Suppressor macrophage treated with lipopolysaccharide for 4 hours (primary cell): ENCODE measurements around the gene C5.
"Not testable (repeated sequence)": the region's sequence is repeated elsewhere in the genome, so short reads cannot be mapped to it uniquely, and the experiment has no call there.

Source experiments
- DNase-seq: peaks from one replicate; pipeline ENCODE4 v3.0.0-alpha.2; 2020

Gene C5

GRCh38 chr9:120977321-120977720, 72.8 kb downstream of the C5 start:
- no peak for DNase-seq

DNA sequence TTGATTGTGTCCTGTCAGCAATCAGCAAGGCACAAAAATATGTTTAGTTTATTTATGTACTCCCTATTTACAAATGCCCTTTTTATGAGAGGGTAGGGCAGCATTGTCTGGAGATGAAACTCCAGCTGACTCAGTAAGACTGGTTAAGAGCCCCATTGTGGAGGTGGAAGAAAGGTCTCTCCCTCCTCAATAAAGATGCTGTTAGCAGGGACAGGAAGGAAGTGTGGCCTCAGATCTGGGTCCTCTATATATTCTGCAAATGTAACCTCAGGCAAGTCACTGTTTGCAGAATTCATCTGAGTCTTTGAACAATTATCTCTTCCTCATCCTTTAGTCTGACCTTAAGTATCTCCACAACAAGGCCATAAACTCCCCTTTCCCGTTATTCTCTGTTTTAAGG, 75.2 kb downstream of the C5 start:
- no peak for DNase-seq

DNA sequence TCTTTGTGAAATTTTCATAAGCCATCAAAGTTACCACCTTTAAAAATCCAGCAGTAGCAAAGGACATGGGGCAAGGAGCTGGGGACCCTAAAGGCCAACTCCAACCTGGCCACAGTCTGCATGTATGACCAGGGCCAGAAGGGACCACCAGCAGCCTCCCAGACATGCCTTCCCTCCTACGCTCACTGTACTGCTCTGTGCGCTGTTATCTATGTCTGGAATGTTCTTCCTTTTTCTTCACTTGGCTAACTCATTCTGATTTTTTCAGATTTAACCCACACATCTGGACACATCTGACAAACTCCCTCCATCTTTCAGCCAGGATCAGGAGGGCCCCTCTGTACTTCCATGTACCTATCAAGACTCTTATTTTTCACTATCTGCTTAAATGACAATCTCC, 75.9 kb downstream of the C5 start:
- DNase-seq, result no peak

GRCh38 chr9:120971938-120972337, 78.1 kb downstream of the C5 start:
- no peak for DNase-seq

- not testable (repeated sequence) for DNase-seq
These were observed 78.6 kb downstream of the C5 start for GRCh38 chr9:120971471-120971870.

DNA sequence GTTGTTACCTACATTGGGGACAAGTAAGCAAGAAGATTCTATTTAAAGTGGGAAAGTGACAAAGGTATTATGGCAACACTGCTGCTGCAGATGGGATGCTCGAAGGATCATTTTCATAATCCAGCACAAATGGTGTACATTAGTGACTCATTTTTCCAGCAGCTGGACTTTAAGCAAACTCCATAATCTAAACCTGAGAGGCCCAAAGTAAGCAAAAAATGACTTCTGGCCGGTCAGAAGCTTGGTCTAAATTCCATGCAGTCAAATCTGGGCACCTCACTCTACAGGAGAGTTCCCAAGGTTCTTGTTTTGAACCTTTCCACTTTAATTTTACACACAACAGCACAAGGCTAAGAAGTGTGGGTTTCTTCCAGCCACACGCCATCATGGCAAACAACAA, 79.8 kb downstream of the C5 start:
- DNase-seq, result no peak

DNA sequence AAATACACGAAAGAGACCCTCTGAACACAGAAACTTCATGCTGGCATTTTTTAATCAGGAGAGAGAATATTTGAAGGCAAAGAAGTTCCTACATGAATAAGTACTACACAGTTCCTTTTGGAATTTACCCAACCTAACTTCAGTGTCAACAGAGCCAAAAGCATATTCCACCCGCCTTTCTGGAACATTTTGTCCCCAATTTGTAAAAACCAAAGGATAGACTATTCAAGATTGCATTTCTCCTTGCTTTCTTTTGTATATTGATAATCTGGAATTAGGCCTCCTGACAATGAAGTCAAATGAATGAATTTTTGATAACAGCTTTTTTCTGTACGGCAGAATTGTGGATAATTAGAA, 84.1 kb downstream of the C5 start:
- DNase-seq, result no peak

- DNase-seq, result no peak
These were observed 84.6 kb downstream of the C5 start for GRCh38 chr9:120965344-120966012.

DNA sequence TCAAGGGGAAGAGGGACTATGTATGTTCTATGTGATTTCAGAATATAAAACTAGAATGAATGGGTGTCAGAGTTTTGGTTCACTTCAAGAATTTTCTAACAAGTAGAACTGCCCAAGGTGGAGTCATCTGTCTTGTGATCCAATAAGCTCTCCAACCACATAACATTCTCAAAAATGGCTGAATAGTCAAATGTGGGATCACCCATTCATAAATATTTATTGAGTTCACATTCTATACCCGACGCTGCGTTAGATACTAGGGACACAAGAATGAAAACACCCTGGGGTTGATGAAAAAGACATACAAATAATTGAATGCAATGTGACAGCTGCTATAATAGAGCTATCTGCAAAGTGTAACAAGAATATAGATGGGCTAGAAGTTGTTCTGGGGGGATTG, 88.1 kb downstream of the C5 start:
- no peak for DNase-seq

DNA sequence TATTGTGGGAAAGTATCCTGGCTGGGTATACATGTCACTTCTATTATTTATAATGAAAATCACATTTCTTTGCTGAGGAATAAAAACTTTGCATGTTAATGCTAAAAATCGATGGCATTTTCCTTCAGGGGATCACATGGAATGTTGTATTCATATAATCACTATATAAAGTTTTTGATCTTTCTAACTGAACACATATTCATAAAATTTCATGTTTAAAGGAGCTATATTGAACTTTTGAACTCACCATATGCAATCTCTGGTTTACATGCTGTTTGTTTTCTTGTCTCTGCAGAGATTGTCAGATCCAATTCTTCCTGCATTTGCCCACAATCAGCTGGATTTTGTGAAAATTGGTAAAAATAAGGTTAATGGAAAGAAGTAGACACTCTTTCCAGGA, 90.1 kb downstream of the C5 start:
- no peak for DNase-seq

- DNase-seq, result no peak
These were observed 93.2 kb downstream of the C5 start for GRCh38 chr9:120956862-120957261.

GRCh38 chr9:120951960-120952618, 98.0 kb downstream of the C5 start:
- no peak for DNase-seq

DNA sequence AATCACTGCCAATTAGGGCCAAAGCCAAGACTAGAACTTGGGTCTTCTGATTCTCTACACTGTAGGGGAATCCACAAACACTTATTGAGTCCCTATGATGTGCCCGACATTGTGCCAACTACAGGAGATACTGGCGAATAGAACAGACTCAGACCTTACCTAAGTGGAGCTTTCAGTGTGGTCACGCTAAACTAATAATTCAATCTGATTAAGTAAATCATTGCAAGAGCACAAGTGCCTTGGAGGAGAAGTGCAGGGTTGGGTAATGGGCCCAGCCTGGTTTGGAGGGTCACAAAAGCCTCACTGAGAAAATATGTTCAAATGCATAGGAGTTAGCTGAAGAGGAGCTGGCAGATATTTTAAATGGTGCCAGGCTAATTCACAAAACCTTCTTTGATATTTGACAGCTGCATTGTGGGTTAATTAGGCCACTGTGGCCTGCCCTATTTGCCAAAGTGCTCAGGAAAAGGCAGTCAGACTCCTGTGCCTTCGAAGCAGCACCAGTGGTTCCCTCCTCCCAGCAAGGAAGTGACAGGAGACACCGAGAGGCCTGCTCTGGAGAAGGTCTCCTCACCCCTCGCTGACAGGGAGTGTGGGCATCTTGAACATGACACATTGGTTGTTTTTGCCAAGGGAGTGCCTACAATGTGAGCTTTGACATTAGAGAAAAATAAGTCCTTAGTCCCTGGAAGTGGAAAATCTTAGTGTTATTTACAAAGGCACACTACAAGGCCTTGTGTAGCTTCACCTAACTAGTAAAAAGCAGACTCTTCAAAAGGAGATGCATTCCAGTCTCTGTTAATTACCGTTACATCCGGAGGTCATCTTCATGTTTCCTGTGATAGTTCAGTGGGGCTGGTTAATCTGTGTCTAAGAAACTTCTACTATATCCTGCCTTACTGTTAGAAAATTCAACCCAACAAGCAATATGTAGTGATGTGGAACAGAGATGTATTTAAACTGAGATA, 99.4 kb downstream of the C5 start:
- no peak for DNase-seq

DNA sequence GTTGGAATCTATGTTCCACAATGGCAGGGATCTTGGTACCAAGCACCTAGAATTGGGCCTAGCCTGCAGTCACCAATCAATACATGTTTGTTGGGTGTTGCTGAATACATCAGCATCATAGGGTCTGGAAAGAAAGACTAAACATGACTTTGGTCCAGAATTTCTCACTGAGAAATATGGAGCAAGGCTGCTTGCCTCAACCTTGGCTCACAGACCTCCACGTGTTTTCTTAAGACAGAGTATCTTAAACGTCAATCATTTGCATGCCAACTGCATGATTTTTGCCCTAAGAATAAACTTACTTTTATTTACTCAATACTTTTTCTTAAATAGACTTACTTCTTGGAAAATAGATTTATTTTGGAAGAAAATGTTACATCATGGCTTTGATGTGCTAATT, 100.8 kb downstream of the C5 start:
- DNase-seq, result no peak

GRCh38 chr9:120948824-120949223, 101.3 kb downstream of the C5 start:
- no peak for DNase-seq

DNA sequence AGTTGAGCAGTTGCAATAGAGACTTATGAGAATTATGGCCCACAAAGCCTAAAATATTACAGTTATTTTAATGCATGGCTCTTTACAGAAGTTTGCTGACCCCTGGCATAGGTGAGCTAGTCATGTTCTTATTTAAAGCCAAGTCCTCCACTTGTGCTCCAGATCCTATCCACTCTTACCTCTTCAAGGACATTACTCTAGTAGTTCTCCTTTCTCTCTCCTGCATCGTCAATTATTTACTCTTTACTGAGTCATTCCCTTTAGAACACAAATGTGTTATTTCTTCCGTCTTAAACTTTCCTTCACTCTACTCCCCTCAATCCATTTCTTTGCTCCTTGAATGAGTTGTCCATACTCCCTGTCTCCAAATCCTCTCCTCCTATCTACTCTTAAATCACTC, 102.9 kb downstream of the C5 start:
- DNase-seq, result no peak

GRCh38 chr9:120946259-120946658, 103.8 kb downstream of the C5 start:
- DNase-seq, result no peak

GRCh38 chr9:120944948-120945347, 105.1 kb downstream of the C5 start:
- no peak for DNase-seq

DNA sequence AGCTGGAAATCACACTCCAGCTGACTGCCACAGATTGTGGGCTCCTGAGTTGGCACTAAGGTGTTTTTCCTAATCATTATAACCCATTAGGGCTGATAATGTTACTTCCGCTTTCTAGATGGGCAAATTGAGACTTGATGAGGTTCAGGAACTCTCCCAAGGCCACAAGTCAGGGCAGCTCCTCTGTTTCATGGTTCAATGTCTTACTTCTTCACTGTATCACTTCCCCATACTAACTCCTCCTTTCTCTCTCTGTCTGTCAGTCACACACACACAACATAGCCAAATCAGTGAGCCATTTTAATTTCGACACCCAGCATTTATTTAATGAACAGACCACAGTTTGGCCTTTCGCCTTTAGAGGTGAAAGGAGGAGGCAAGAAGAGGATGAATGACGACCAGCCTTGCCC, 105.6 kb downstream of the C5 start:
- peak; percentile 58 for DNase-seq

DNA sequence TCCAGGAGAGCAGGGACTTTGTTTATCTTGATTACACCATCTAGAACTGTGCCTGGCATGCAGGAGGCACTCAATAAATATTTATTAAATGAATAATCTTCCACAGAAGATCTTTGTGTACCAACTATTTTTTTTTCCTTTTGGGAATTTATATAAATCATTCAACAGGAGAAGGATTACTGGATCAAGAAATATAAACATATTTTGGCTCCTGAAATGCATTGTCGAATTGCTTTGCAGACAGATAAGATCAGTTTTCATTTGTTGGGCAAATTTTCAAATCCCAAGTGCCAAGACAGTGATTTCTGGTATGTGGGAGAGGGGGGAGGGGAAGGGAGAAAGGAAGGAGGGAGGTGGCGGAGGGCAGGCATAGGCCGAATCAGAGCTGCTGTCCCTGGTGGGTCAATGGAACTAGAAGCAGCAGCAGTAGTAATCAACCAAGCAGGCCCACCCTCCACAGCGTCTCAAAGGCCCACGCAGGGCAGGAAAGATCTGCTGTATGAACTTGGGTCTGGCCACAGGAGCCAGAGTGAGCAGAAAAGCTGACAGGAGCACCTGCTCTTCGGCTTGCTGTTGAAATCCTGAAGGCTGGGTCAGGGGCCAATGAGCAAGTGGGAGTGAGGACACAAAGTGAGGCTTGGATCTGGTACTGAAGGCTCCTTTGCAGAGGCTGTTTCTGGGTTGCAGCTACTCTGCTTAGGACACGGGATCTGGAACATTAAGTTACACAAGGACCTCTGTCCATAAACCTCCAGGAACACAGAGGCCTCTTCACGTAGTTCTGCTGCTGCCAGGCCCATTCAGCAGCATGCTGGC, 107.7 kb downstream of the C5 start:
- no peak for DNase-seq

- DNase-seq, result no peak
These were observed 108.9 kb downstream of the C5 start for GRCh38 chr9:120941046-120941770.

GRCh38 chr9:120940573-120940972, 109.5 kb downstream of the C5 start:
- no peak for DNase-seq
